ENCODE measurements around the gene DAAM2. TPM values are rescaled to one million over a fixed set of nuclear protein-coding genes. Genes with fewer than 3 reads are reported as not detected.

DAAM2 gene
- total RNA-seq, 4 donors from 2014 or later = 25.9 to 84.0 (median 48.5) TPM

DNA sequence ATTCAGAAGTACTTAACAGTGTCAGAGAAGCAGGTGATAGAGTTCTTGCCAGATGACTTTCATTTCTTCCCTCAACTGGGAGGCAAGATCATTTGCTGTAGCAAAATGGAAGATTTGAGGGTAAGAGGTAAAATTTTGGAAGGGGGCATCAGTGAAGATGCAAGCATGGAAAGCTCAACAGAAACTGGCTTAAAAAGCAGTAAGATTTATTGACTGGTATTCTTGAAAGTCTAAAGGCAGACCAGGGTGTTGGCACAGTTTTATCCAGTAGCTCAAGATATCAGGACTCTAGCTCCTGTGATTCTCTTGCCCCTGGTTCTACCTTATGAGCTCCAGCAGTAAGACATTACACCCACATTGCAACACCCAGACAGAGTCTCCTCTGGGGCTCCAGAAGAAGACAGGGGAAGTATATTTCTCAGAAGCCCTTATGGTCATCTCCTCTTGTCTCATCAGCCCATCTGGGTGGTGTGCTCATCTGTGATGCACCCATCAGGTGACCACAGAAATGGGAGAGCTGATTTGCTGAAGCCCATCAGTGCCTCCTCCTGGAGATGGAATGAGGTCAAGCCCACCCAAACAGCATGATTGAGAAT, 158.0 kb downstream of the DAAM2 start:
- ATAC-seq = no peak
- intact Hi-C loops (cut with DNase I; ENCODE audit: low total_unique reads) = no loop called here
- in situ Hi-C loops (cut with MboI; ENCODE audit: low sequenced_read_pairs in 4 of 4) = no loop called here

GRCh38 chr6:39951191-39951590, 159.0 kb downstream of the DAAM2 start:
- TF ChIP-seq POLR2A (IDR thresholded peaks at IDR 0.05) = no peak
- TF ChIP-seq, protein P1, sequence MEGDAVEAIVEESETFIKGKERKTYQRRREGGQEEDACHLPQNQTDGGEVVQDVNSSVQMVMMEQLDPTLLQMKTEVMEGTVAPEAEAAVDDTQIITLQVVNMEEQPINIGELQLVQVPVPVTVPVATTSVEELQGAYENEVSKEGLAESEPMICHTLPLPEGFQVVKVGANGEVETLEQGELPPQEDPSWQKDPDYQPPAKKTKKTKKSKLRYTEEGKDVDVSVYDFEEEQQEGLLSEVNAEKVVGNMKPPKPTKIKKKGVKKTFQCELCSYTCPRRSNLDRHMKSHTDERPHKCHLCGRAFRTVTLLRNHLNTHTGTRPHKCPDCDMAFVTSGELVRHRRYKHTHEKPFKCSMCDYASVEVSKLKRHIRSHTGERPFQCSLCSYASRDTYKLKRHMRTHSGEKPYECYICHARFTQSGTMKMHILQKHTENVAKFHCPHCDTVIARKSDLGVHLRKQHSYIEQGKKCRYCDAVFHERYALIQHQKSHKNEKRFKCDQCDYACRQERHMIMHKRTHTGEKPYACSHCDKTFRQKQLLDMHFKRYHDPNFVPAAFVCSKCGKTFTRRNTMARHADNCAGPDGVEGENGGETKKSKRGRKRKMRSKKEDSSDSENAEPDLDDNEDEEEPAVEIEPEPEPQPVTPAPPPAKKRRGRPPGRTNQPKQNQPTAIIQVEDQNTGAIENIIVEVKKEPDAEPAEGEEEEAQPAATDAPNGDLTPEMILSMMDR (IDR thresholded peaks at IDR 0.05 in 4 of 5, conservative IDR thresholded peaks at IDR 0.05 in 1 of 5) = no peak
- Histone ChIP-seq H3K36me3 (no peaks in the 10 kb centered on the region), H3K4me1 (peaks cover 0 to 22% of the 10 kb centered on the region in 2 donors), H3K27me3 (no peaks in the 10 kb centered on the region), H3K4me3 (no peak overlapping the region), H3K9me3 (no peaks in the 10 kb centered on the region), H3K27ac (peak overlapping the region in 1 of 4 donors; percentile 50)
- in situ Hi-C loops (cut with MboI; ENCODE audit: low sequenced_read_pairs in 4 of 4) = no loop called here
- DNase-seq = no peak
- peak in 1 of 2 donors; percentile 30 for ATAC-seq
- intact Hi-C loops (cut with DNase I; ENCODE audit: low total_unique reads) = no loop called here

More for the DNA sequence above, 158.0 kb downstream of the DAAM2 start:
- no peak overlapping the region for H3K27ac ChIP-seq
- no peaks in the 10 kb centered on the region for H3K27me3 ChIP-seq
- H3K4me1 ChIP-seq = peaks cover 0 to 22% of the 10 kb centered on the region in 2 donors
- no peaks in the 10 kb centered on the region for H3K9me3 ChIP-seq
- no peaks in the 10 kb centered on the region for H3K36me3 ChIP-seq
- H3K4me3 ChIP-seq = no peak overlapping the region
- no peak for TF ChIP-seq POLR2A (IDR thresholded peaks at IDR 0.05)
- TF ChIP-seq, protein P1 (IDR thresholded peaks at IDR 0.05 in 4 of 5, conservative IDR thresholded peaks at IDR 0.05 in 1 of 5) = no peak
- DNase-seq = no peak

GRCh38 chr6:39951716-39952115, 159.5 kb downstream of the DAAM2 start:
- peak overlapping the region in 2 of 4 donors; percentile 5 to 50 for H3K27ac ChIP-seq
- TF ChIP-seq POLR2A (IDR thresholded peaks at IDR 0.05) = no peak
- TF ChIP-seq, protein P1 (IDR thresholded peaks at IDR 0.05 in 4 of 5, conservative IDR thresholded peaks at IDR 0.05 in 1 of 5) = no peak
- no peaks in the 10 kb centered on the region for H3K27me3 ChIP-seq
- no peaks in the 10 kb centered on the region for H3K36me3 ChIP-seq
- no peak overlapping the region for H3K4me3 ChIP-seq
- in situ Hi-C loops (cut with MboI; ENCODE audit: low sequenced_read_pairs in 4 of 4) = no loop called here
- peaks cover 0 to 22% of the 10 kb centered on the region in 2 donors for H3K4me1 ChIP-seq
- intact Hi-C loops (cut with DNase I; ENCODE audit: low total_unique reads) = no loop called here
- ATAC-seq (peak; percentile 56 to 76), DNase-seq (no peak)
- H3K9me3 ChIP-seq = no peaks in the 10 kb centered on the region

DNA sequence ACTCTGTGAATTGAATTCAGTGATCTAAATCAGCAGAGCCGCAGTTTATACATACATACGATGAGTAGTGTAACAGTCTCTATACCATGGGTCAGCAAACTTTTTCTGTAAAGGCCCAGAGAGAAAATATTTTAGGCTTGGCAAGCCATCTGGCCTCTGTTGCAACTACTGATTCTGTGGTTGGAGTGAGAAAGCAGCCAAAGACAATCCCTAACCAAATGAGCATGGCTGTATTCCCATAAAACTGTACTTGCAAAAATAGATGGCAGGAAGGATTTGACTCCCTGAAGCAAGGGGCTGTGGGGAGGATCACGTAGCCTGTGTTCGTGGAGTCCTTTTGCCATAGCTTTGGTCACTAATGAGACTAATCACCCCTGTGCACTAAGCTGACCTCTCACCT, 160.0 kb downstream of the DAAM2 start:
- Histone ChIP-seq H3K4me3 (no peak overlapping the region), H3K36me3 (no peaks in the 10 kb centered on the region), H3K9me3 (no peaks in the 10 kb centered on the region), H3K27ac (peak overlapping the region in 2 of 4 donors; percentile 5 to 50), H3K27me3 (no peaks in the 10 kb centered on the region), H3K4me1 (peaks cover 0 to 22% of the 10 kb centered on the region in 2 donors)
- intact Hi-C loops (cut with DNase I; ENCODE audit: low total_unique reads) (no loop called here), in situ Hi-C loops (cut with MboI; ENCODE audit: low sequenced_read_pairs in 4 of 4) (no loop called here)
- TF ChIP-seq, protein P1 (IDR thresholded peaks at IDR 0.05 in 4 of 5, conservative IDR thresholded peaks at IDR 0.05 in 1 of 5) = no peak
- no peak for TF ChIP-seq POLR2A (IDR thresholded peaks at IDR 0.05)
- DNase-seq (no peak), ATAC-seq (peak; percentile 46 to 55)

Data from gastrocnemius medialis (tissue), 4 donors.